HK-2 (cell line): Measurements from ENCODE around the gene TMEM87A.

Experiments used
- DNase-seq: peaks from one replicate; pipeline ENCODE4 v3.0.0-alpha.2; 2018; ENCODE audit not compliant: unreplicated experiment

TMEM87A gene

GRCh38 chr15:42206406-42206805, 66.8 kb downstream of the TMEM87A start:
- DNase-seq = no peak

- DNase-seq = no peak
Observed at GRCh38 chr15:42203891-42204290, 69.3 kb downstream of the TMEM87A start.

- DNase-seq = no peak
Observed at GRCh38 chr15:42202653-42203052, 70.6 kb downstream of the TMEM87A start.

DNA sequence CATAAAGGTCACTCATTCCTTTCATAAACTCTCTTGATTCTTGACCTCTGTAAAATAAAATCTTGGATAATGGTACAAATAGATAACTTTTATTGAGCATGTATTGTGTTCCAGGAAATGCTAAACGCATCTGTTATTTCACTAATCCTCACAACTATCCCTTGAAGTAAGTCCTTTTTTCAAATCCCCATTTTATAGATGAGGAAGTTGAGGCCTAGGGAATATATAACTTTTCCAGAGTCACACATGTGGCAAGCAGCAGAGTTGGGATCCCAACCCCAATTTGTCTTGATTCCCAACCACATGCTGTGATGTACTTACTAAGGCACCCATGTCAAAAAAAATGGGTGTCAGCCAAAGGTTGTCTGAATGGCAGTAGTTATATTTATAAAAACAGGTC, 71.4 kb downstream of the TMEM87A start:
- no peak for DNase-seq

GRCh38 chr15:42199126-42199525, 74.1 kb downstream of the TMEM87A start:
- DNase-seq = no peak

- no peak for DNase-seq
Observed at GRCh38 chr15:42198516-42198915, 74.7 kb downstream of the TMEM87A start.

DNA sequence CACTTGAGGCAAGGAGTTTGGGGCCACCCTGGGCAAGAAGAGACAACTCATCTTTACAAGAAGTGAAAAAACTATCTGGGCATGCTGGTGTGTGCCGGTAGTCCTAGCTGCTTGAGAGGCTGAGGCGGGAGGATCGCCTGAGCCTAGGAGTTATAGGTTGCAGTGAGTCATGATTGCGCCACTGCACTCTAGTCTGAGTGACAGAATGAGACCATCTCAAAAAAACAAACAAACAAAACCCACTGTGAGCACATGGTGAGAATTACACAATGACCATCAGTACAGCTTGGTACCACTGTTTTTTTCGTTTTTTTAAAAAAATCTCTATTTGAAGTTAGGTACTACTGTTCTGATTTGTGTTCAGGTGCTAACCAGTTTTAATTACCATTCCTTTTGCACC, 78.7 kb downstream of the TMEM87A start:
- no peak for DNase-seq

DNA sequence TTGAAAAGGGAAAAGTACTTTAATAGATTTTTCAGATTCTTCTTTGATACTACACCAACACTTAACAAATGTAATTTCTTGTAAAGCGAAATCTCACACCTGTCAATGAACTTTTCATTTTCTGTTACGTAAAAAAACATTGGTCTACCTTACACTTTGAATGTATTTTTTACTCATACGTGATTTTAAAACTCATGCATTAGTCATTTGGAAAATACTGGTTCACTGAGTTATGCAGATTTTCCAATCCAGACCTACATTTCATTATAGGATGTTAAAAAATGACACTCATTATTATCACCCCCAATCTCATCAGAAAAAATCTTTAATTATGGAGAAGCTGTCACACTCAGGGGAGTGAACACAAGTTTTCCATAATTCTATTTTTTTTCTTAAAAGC, 79.8 kb downstream of the TMEM87A start:
- no peak for DNase-seq

DNA sequence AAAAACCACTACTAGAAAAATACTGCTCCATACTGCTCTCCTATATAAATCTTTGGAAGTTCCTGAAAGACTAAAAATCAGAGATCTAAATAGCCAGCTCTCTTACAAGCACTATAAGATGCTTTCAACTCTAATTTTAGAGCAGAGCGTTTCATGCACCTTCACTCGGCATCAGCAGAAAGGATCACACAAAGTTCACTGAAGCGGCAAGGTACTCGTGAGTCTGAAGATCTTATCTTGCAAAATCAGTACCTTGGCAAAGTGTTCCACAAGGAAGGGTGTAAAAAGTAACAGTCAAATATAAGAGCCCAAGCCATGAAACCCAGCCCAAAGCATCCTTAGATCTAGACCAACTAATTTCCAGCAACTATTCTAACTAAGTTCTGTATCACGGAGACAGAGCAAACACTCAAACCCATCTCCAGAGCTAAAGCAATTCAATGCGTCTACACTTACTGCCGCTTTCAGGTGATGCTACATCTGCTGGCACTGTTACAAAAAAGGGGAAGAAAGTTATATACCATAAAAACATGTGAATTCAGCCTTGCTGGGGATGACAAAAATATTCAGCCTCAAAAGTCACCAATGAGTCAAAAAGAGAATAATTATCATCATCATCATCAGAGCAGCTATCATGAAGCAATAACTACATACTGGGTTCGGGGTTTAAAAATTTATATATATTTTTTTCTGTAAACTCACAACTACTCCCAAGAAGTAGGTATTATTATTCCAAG, 81.5 kb downstream of the TMEM87A start:
- no peak for DNase-seq

DNA sequence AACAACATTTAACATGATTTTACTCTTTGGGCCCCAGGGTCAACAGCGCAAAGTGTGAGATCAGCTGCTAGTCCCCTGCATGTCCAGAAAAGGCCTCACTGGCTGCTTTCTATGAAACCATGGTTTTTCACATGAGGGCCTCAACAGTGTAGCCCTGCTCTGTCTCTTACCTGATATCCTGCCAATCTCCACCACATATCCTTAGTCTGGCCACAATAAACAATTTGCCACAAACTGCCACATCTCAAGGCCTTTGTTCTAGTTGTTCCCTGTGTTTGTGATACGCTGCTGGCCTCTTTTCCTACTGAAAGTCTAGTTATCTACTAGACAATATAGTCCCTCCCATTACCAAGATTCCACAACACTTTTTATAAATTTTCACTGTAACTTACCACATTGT, 82.9 kb downstream of the TMEM87A start:
- no peak for DNase-seq

DNA sequence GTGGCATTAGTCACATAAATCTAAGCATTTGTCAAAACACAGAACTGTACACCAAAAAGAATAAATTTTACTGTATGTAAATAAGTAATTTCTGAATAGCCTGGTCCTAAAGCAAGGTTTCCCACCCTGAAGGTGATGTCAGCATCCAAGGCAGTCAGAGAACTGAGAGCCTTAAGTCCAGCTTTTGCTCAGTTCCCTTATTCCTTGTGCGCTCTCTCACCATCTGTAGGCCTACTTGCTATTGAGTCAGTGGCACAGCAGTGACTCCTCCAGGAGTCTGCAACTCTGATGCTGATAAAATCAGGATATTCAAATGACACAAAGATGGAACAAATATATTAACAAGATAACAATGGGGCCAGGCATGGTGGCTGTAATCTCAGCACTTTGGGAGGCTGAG, 87.4 kb downstream of the TMEM87A start:
- no peak for DNase-seq

GRCh38 chr15:42184736-42185135, 88.5 kb downstream of the TMEM87A start:
- DNase-seq = no peak

- DNase-seq = no peak
Observed at GRCh38 chr15:42184296-42184695, 88.9 kb downstream of the TMEM87A start.

GRCh38 chr15:42182961-42183360, 90.3 kb downstream of the TMEM87A start:
- no peak for DNase-seq

DNA sequence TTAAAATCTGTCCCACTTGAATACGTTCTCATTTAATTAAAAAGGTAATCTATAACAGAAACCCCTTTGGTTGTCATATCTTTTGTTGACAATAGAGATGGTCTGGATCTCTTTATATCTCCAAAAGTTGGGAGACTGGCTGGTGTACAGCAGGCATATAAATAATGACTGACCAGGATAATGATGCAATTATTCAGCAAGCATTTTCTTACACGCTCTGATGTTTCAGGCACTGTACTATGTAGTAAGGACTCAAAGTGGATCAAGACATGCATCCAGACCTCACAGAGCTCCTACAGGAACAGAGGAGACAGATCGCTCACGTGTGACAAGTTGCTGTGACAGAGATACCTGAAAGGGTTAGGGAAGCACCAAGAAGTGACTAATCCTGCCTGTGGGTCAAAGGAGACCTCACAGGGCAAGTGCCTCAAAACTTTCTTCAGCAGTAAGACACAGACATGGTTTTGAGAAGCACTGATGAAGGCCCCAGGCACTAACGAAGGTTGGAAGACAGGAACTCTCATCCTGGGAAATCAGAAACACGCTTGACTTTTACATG, 90.8 kb downstream of the TMEM87A start:
- no peak for DNase-seq

- DNase-seq = no peak
Observed at GRCh38 chr15:42178056-42178455, 95.2 kb downstream of the TMEM87A start.

DNA sequence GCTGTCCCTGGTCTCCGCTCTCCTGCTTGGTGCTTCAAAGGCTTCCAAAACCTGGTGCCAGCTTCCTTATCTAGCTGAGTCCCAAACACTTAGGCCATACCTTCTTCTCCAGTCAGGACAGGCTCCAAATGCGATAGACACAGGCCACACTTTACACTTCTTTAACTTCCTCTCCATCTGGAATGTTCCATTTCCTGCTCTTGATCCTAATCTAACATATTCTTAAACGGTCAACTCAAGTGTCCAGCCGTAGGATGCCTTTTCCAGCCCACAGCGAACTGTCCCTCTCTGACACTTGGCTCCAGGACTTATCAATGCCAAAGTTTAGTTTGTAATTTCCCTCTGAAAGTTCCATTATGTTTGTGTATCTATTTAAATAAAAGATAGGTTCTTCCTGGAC, 97.6 kb downstream of the TMEM87A start:
- DNase-seq = no peak

GRCh38 chr15:42172475-42172874, 100.8 kb downstream of the TMEM87A start:
- no peak for DNase-seq

DNA sequence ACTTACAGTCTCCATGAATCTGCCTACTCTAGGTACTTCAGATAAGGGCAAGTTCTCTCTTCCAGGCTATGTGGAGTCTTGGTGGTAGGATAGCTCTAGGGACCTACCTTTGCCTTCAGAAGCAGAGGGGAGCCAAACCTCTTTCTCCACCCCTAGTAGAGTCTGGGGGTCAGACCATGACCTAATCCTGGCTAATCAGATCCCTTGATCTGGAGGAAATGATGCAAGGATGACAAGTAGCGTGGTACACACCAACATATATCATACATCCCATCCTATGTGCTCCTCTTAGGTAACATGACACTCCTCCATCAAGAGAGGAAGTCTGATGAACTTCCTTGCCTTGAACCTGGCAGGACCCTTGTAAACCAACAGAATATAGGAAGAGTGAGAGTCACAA, 101.4 kb downstream of the TMEM87A start:
- no peak for DNase-seq

DNA sequence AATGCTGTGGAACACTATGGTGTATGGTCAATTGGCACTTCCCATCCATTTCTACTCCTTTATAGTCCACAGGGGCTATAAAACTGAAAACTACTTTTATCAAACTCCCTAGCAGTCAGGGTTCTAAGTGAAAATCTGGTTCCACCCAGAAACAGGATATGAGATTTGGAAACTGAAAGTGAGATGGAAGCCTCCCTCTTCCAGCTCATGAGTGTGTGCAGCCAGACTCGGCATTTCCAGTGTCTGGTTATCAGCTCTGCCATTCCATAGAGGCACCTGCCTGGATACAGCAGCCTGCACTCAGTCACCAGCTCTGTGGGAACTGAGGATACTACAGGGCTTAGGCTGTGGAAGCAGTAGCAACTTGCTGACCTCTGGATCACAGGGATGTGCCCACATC, 102.1 kb downstream of the TMEM87A start:
- DNase-seq = no peak

GRCh38 chr15:42166225-42166940, 106.8 kb downstream of the TMEM87A start:
- no peak for DNase-seq

DNA sequence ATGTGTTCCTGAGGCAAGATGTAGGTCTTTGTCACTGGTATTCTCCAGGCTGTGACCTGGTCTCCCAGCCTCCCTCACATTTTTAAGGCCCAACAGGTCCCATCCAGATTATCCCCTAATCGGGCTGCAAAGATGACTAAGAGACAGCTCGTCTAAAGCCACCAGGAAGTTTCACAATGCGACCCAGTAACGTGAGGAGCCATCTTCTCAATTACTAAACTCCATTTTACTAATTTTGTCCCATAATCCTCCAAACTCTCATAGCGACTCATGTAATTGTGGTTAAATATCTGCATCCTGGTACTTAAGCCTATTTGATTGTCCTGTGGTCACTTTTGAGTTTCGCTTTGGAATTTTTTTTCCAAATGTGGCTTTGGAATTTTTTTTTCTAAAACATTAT, 108.1 kb downstream of the TMEM87A start:
- no peak for DNase-seq

DNA sequence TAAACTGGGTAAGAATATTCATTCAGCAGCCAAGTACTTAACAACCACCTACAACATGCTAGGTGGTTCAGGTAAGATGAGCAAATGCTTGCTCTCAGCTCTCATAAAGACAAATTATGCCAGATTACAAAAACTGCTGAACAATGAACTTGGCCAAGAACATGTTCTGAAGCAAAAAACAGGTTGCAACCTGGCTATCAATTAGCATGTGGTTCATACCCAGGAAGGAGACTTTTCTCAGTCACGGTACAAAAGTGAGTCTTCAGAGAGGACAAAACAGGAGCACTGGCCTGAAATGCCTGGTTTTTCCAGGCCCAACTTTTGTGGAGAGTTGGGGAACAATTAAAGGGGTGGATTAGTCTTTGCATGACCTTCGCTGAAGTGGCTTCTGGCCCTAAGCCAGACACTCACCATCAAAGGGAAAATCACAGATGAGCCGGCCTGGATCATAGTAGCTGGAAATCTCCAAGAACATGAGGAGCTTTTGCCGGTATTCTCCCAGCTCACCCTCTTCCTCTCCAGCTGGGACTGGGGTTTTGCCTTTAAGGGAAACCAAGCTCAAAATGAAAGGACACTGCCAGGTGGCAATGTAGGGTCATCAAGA, 109.2 kb downstream of the TMEM87A start:
- DNase-seq = no peak
